Osteoblast (primary cell): ENCODE data around the gene LDB1. TPM values are rescaled to one million over a fixed set of nuclear protein-coding genes. Genes with fewer than 3 reads are reported as not detected.

Source experiments
- DNase-seq: peaks from one replicate; pipeline ENCODE4 v3.0.0; 2011; ENCODE audit warnings: low spot score, mixed read lengths; ENCODE audit not compliant: insufficient read length; ENCODE audit errors: missing footprints
- H2AFZ ChIP-seq: 2 replicates; pipeline ENCODE4 v1.6.0; 2011; ENCODE audit warnings: mild to moderate bottlenecking, low read length
- H3K27ac ChIP-seq: 2 replicates; pipeline ENCODE4 v1.5.1; 2011; ENCODE audit warnings: mild to moderate bottlenecking, low read depth, low read length, moderate library complexity
- H3K27me3 ChIP-seq: 2 replicates; pipeline ENCODE4 v1.6.0; 2012; ENCODE audit warnings: mild to moderate bottlenecking, control low read depth, inconsistent platforms, low read length, moderate library complexity; ENCODE audit not compliant: insufficient read depth
- H3K36me3 ChIP-seq: 2 replicates; pipeline ENCODE4 v1.5.1; 2011; ENCODE audit warnings: mild to moderate bottlenecking, low read length, control low read depth, moderate library complexity; ENCODE audit not compliant: insufficient read depth
- H3K4me1 ChIP-seq: 2 replicates; pipeline ENCODE4 v1.5.1; 2011; ENCODE audit warnings: mild to moderate bottlenecking, low read length, control low read depth, moderate library complexity; ENCODE audit not compliant: insufficient read depth
- H3K4me2 ChIP-seq: 2 replicates; pipeline ENCODE4 v1.6.0; 2011; ENCODE audit warnings: mild to moderate bottlenecking, low read length; ENCODE audit not compliant: insufficient read depth
- H3K4me3 ChIP-seq: fragments of 200-600 bp; sonication (generic); 3 replicates; pipeline ENCODE4 v1.5.1; 2012; ENCODE audit warnings: mild to moderate bottlenecking, low read length, inconsistent platforms; ENCODE audit not compliant: insufficient read depth
- H3K79me2 ChIP-seq: 2 replicates; pipeline ENCODE4 v1.6.0; 2012; ENCODE audit warnings: mild to moderate bottlenecking, low read length, control low read depth, inconsistent platforms; ENCODE audit not compliant: insufficient read depth
- H3K9me3 ChIP-seq: 2 replicates; pipeline ENCODE4 v1.5.1; 2011; ENCODE audit warnings: low read depth, low read length, control low read depth
- H4K20me1 ChIP-seq: 2 replicates; pipeline ENCODE4 v1.6.0; 2012; ENCODE audit warnings: mild to moderate bottlenecking, low read length, control low read depth; ENCODE audit not compliant: insufficient read depth
- total RNA-seq: library from RNA; depleted of rRNA; stranded (reverse); fragments of >200 nt; gene quantifications from 2 replicates; pipeline ENCODE4 v1.2.3, GENCODE V29; 2012
- TF ChIP-seq, protein P1 (sequence below): IDR thresholded peaks from 2 replicates; pipeline ENCODE4 v1.5.1; 2011; ENCODE audit warnings: mild to moderate bottlenecking, low read depth, low read length, moderate library complexity; ENCODE audit errors: extremely low read depth

The LDB1 gene
- total RNA-seq, 1 donor, result 62.2 TPM

DNA sequence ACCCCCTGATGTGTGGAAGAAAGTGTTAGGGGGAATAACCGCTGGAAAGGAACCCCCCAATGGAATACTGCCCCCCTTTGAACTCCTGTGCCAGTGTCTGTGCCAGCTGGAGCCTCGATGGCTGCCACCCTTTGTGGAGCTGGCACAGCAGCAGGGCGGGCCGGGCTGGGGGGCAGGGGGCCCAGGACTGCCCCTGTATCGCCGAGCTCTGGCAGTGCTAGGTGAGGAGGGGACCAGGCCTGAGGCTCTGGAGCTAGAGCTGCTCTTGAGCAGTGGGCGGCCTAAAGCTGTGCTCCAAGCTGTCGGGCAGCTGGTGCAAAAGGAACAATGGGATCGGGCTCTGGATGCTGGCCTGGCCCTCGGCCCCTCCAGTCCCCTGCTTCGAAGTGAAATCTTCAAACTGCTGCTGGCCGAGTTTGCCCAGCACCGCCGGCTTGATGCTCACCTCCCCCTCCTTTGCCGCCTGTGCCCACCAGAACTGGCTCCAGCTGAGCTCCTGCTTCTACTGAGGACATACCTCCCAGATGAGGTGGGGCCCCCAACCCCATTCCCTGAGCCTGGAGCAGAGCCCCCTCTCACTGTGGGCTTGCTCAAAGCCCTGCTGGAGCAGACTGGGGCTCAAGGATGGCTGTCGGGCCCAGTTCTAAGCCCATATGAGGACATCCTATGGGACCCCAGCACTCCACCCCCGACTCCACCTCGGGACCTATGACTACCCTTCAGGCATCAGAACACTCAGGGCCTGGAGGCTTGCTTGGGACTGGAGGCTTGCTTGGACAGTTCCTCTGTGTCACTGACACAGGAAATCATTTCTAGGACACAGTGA, 52.9 kb downstream of the LDB1 start:
- peaks cover 13% of the 10 kb centered on the region for H3K36me3 ChIP-seq
- TF ChIP-seq, protein P1, sequence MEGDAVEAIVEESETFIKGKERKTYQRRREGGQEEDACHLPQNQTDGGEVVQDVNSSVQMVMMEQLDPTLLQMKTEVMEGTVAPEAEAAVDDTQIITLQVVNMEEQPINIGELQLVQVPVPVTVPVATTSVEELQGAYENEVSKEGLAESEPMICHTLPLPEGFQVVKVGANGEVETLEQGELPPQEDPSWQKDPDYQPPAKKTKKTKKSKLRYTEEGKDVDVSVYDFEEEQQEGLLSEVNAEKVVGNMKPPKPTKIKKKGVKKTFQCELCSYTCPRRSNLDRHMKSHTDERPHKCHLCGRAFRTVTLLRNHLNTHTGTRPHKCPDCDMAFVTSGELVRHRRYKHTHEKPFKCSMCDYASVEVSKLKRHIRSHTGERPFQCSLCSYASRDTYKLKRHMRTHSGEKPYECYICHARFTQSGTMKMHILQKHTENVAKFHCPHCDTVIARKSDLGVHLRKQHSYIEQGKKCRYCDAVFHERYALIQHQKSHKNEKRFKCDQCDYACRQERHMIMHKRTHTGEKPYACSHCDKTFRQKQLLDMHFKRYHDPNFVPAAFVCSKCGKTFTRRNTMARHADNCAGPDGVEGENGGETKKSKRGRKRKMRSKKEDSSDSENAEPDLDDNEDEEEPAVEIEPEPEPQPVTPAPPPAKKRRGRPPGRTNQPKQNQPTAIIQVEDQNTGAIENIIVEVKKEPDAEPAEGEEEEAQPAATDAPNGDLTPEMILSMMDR, result no peak
- H3K4me1 ChIP-seq, result peaks cover 8% of the 10 kb centered on the region
- no peak overlapping the region for H3K27ac ChIP-seq
- DNase-seq, result no peak
- no peak overlapping the region for H2AFZ ChIP-seq
- peaks cover 39% of the 10 kb centered on the region for H3K79me2 ChIP-seq
- H3K4me3 ChIP-seq, result no peak overlapping the region
- no peaks in the 10 kb centered on the region for H3K27me3 ChIP-seq
- H4K20me1 ChIP-seq, result peaks cover 35% of the 10 kb centered on the region
- H3K9me3 ChIP-seq, result no peaks in the 10 kb centered on the region
- no peak overlapping the region for H3K4me2 ChIP-seq

DNA sequence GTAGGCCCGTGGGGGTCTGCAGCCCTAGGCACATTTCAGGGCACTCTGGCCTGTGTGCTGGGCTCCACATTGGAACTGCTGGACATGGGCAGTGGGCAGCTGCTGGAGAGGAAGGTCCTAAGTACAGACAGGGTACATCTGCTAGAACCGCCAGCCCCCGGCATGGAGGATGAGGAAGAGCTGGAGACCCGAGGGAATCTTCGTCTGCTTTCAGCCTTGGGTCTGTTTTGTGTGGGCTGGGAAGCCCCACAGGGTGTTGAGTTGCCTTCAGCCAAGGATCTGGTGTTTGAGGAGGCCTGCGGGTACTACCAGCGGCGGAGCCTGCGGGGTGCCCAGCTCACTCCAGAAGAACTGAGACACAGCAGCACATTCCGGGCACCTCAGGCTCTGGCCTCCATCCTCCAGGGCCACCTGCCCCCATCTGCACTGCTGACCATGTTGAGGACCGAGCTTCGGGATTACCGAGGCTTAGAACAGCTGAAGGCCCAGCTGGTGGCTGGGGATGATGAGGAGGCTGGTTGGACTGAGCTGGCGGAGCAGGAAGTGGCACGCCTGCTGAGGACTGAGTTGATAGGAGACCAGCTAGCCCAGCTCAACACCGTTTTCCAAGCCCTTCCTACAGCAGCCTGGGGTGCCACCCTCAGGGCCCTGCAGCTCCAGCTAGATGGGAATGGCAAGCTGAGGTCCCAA, 53.6 kb downstream of the LDB1 start:
- Histone ChIP-seq H3K79me2 (peaks cover 39% of the 10 kb centered on the region), H3K36me3 (peaks cover 13% of the 10 kb centered on the region), H3K4me1 (peaks cover 8% of the 10 kb centered on the region), H3K4me2 (peak overlapping the region; percentile 98), H3K9me3 (no peaks in the 10 kb centered on the region), H4K20me1 (peaks cover 35% of the 10 kb centered on the region), H2AFZ (no peak overlapping the region), H3K4me3 (peak overlapping the region; percentile 81), H3K27me3 (no peaks in the 10 kb centered on the region), H3K27ac (no peak overlapping the region)
- TF ChIP-seq, protein P1, result no peak
- no peak for DNase-seq

DNA sequence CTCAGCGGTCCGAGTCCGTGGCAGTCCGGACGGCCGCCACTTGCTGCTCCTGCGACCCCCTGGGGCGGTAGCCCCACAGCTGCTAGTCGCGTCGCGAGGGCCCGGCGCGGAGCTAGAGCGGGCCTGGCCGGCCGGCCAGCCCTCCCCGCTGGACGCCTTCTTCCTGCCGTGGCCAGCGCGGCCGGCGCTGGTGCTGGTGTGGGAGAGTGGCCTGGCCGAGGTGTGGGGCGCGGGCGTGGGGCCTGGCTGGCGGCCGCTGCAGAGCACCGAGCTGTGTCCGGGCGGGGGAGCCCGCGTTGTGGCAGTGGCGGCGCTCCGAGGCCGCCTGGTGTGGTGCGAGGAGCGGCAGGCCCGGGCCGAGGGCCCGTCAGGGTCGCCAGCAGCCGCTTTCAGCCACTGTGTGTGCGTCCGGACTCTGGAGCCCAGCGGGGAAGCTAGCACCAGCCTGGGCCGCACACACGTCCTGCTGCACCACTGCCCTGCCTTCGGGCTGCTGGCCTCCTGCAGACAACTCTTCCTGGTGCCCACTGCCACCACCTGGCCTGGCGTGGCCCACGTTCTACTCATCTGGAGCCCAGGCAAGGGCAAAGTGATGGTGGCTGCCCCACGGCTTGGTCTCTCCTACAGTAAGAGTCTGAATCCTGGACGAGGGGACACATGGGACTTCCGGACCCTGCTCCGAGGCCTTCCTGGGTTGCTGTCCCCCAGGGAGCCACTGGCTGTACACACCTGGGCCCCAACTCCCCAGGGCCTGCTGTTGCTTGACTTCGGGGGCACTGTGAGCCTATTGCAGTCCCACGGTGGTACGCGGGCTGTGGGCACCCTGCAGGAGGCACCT, 54.4 kb downstream of the LDB1 start:
- Histone ChIP-seq H3K4me2 (peak overlapping the region; percentile 98), H3K36me3 (peaks cover 13% of the 10 kb centered on the region), H3K4me3 (peak overlapping the region; percentile 81), H3K27me3 (no peaks in the 10 kb centered on the region), H4K20me1 (peaks cover 35% of the 10 kb centered on the region), H3K9me3 (no peaks in the 10 kb centered on the region), H3K27ac (no peak overlapping the region), H3K4me1 (peaks cover 8% of the 10 kb centered on the region), H3K79me2 (peaks cover 39% of the 10 kb centered on the region), H2AFZ (peak overlapping the region; percentile 84)
- DNase-seq, result peak; percentile 94
- TF ChIP-seq, protein P1, result no peak
